Activated T-cell treated with anti-CD3 and anti-CD28 coated beads, Interleukin-2, amount 50 U/mL, for 4 hours (primary cell): ENCODE measurements around the gene TIMD4. TPM values are rescaled to one million over a fixed set of nuclear protein-coding genes. Genes with fewer than 3 reads are reported as not detected.
"Not testable (repeated sequence)": the region's sequence is repeated elsewhere in the genome, so short reads cannot be mapped to it uniquely, and the experiment has no call there.

Source experiments
- ATAC-seq, 2 donors: fragments of 200-7000 bp; cut with Tn5 transposase; one replicate each; pipeline ENCODE4 v1.10.0; 2021
- DNase-seq: peaks from one replicate; pipeline ENCODE4 v3.0.0-alpha.2; 2020
- H3K27me3 Mint-ChIP-seq: one replicate; pipeline ENCODE4 v1.8.0; 2021; ENCODE audit warnings: low read depth, mixed read lengths
- H3K36me3 Mint-ChIP-seq: one replicate; pipeline ENCODE4 v1.8.0; 2022; ENCODE audit warnings: mixed read lengths; ENCODE audit not compliant: insufficient read depth
- H3K4me1 Mint-ChIP-seq: one replicate; pipeline ENCODE4 v1.8.0; 2021; ENCODE audit warnings: low read depth, mixed read lengths
- H3K4me3 Mint-ChIP-seq: one replicate; pipeline ENCODE4 v1.8.0; 2021; ENCODE audit warnings: mild to moderate bottlenecking, moderate library complexity, mixed read lengths
- H3K9me3 Mint-ChIP-seq: one replicate; pipeline ENCODE4 v1.8.0; 2021; ENCODE audit warnings: mixed read lengths
- total RNA-seq, 3 donors: library from RNA; stranded (reverse); gene quantifications; one replicate each; pipeline ENCODE4 v1.2.1, GENCODE V29; 2021

The TIMD4 gene
- 1 to 10 TPM in 2 of 3 donors, under 1 TPM in 1; 0.52 to 1.4 (median 1.2) TPM for total RNA-seq

DNA sequence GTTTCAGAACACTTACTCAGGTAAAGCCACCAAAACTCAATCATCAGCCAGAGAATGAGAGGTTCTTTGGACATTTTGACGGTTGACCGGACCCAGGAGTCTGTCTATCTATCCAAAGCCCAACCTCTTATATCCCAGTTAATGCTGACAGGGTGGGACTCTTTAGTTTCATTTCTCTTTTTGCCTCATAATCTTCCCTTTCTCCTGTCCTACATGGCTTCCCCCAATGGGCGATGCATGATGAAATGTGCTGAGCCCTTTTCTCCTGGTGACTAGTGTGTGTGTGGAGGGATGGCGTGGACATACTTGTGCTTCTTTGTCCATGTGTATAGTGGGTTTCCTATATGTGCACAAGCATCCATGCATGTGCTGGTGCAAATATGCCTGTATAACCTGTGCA is at the start of gene TIMD4:
Gene TIMD4 (minus strand): TSS at position 102 of the 400 bp plus-strand sequence. CDS start 28 bp downstream, at position 74.
- Mint-ChIP-seq H3K4me3 (no peak within 1 kb of the TSS), H3K9me3 (no peaks in the 10 kb centered on the region), H3K27me3 (peaks cover 2% of the 10 kb centered on the region), H3K4me1 (no peaks in the 10 kb centered on the region), H3K36me3 (no peaks in the 10 kb centered on the region)
- ATAC-seq (no peak), DNase-seq (no peak)

DNA sequence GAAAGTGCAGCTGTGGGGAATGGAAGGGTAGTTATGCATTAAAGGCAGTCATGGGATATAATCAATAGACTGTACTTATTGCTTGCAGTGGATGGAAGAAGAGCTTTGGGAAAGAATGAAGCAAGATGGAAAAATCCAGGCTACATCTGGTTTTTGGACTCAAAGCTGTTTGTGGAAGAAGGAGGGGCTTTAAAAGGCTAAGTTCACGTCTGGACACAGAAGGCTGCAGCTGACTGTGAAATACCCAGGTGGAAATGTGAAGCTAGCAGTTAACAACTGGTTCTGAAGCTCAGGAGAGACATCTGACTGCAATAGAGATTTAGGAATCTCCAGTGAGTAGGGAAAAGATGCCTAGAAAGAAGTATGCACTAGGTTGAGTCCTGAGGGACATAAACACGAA is 43.2 kb upstream of the TIMD4 start:
- peaks cover 2% of the 10 kb centered on the region for H3K4me1 Mint-ChIP-seq
- ATAC-seq = no peak

DNA sequence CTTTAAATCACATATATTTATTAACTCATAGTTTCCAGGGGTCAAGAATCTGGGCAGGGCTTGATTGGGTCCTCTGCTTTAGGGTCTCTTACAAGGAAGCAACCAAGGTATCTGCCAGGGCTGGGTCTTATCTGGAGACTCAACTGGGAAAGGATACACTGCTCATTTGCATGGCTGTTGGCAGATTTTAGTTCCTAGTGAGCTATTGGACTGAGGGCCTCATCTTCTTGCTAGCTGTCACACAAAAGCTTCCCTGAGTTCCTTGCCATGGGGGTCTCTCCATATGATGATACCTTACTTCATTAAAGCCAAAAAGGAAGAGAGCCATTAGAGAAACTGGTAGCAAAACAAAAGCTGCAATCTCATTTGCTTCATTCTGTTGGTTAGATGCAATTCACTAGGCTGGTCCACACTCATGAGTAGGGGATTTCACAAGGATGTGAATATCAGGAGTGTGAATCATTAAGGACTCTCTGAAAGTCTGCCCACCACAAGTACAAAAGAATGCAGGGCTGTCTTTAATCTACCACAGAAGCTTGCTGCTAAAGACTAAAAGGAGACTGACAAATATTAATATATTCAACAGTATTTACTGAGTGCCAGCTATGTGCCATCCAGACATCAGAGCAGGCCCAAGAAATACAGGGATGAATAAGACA is 42.0 kb upstream of the TIMD4 start:
- Mint-ChIP-seq H3K4me3 (no peak overlapping the region), H3K9me3 (peaks cover 13% of the 10 kb centered on the region), H3K36me3 (peaks cover 9% of the 10 kb centered on the region), H3K4me1 (peaks cover 2% of the 10 kb centered on the region), H3K27me3 (peaks cover 2% of the 10 kb centered on the region)
- no peak for DNase-seq
- ATAC-seq = peak in 1 of 2 donors; percentile 58

More for the DNA sequence above, 43.2 kb upstream of the TIMD4 start:
- peaks cover 4% of the 10 kb centered on the region for H3K36me3 Mint-ChIP-seq
- no peak for DNase-seq
- H3K4me3 Mint-ChIP-seq = no peak overlapping the region
- H3K27me3 Mint-ChIP-seq = peaks cover 2% of the 10 kb centered on the region
- peaks cover 4% of the 10 kb centered on the region for H3K9me3 Mint-ChIP-seq

- Mint-ChIP-seq H3K27me3 (peaks cover 4% of the 10 kb centered on the region), H3K36me3 (no peaks in the 10 kb centered on the region), H3K4me3 (no peak overlapping the region), H3K9me3 (no peaks in the 10 kb centered on the region), H3K4me1 (no peaks in the 10 kb centered on the region)
- DNase-seq = no peak
- ATAC-seq = no peak
Measured at GRCh38 chr5:156991714-156992113, 28.7 kb upstream of the TIMD4 start.

- peaks cover 4% of the 10 kb centered on the region for H3K27me3 Mint-ChIP-seq
- H3K4me1 Mint-ChIP-seq = no peaks in the 10 kb centered on the region
Measured at GRCh38 chr5:156984064-156984463, 21.0 kb upstream of the TIMD4 start.

GRCh38 chr5:156981481-156981880 is 18.5 kb upstream of the TIMD4 start:
- ATAC-seq (no peak), DNase-seq (no peak)
- H3K9me3 Mint-ChIP-seq = no peaks in the 10 kb centered on the region
- H3K4me3 Mint-ChIP-seq = no peak overlapping the region
- H3K27me3 Mint-ChIP-seq = peaks cover 5% of the 10 kb centered on the region
- no peaks in the 10 kb centered on the region for H3K4me1 Mint-ChIP-seq
- H3K36me3 Mint-ChIP-seq = peaks cover 2% of the 10 kb centered on the region

More at GRCh38 chr5:156984064-156984463, 21.0 kb upstream of the TIMD4 start:
- no peaks in the 10 kb centered on the region for H3K36me3 Mint-ChIP-seq
- no peak for DNase-seq
- H3K9me3 Mint-ChIP-seq = no peaks in the 10 kb centered on the region
- ATAC-seq = no peak
- H3K4me3 Mint-ChIP-seq = no peak overlapping the region

DNA sequence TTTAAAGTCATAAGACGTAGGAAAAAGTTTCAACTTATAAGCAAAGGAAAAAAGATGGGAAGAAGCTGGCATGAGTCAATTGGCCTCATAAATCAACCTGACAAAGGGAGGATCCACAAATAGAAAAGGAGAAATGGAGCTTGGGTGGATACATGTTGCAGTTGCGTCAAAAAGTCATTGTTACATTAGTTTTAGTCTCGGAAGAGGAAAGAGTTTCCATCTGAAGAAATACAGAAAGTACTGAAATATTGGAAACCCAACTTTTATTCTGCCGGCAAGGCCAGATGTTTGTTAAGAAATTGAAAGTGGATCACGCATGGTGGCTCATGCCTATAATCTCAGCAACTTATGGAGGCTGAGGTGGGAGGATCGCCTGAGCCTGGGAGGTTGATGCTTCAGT is 11.3 kb upstream of the TIMD4 start:
- H3K9me3 Mint-ChIP-seq = no peaks in the 10 kb centered on the region

GRCh38 chr5:156971848-156972525 is 9.0 kb upstream of the TIMD4 start:
- no peaks in the 10 kb centered on the region for H3K9me3 Mint-ChIP-seq
- DNase-seq (no peak), ATAC-seq (no peak)
- H3K4me3 Mint-ChIP-seq = no peak overlapping the region
- H3K4me1 Mint-ChIP-seq = no peaks in the 10 kb centered on the region
- H3K36me3 Mint-ChIP-seq = peaks cover 2% of the 10 kb centered on the region
- no peaks in the 10 kb centered on the region for H3K27me3 Mint-ChIP-seq

More for the DNA sequence above, 11.3 kb upstream of the TIMD4 start:
- Mint-ChIP-seq H3K27me3 (peaks cover 3% of the 10 kb centered on the region), H3K4me1 (no peaks in the 10 kb centered on the region), H3K4me3 (no peak overlapping the region), H3K36me3 (peaks cover 4% of the 10 kb centered on the region)
- ATAC-seq = no peak
- no peak for DNase-seq

GRCh38 chr5:156971415-156971814 is 8.4 kb upstream of the TIMD4 start:
- H3K9me3 Mint-ChIP-seq = no peaks in the 10 kb centered on the region
- ATAC-seq (no peak), DNase-seq (no peak)
- peaks cover 2% of the 10 kb centered on the region for H3K36me3 Mint-ChIP-seq
- no peak overlapping the region for H3K4me3 Mint-ChIP-seq
- H3K4me1 Mint-ChIP-seq = no peaks in the 10 kb centered on the region
- H3K27me3 Mint-ChIP-seq = no peaks in the 10 kb centered on the region

DNA sequence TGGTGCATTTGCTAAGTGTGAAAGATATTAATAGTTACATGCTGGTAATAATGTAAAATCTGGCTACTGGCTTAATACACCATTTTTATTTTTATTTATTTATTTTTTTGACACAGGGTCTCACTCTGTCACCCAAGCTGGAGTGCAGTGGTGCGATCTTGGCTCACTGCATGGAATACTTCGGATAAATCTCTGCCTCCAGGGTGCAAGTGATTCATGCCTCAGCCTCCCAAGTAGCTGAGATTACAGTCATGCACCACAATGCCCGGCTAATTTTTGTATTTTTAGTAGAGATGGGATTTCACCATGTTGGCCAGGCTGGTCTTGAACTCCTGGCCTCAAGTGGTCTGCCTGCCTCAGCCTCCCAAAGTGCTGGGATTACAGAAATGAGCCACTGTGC is 4.4 kb upstream of the TIMD4 start:
- DNase-seq, ATAC-seq, H3K27me3 Mint-ChIP-seq, H3K36me3 Mint-ChIP-seq, H3K4me3 Mint-ChIP-seq, H3K4me1 Mint-ChIP-seq, H3K9me3 Mint-ChIP-seq: not testable (repeated sequence)

DNA sequence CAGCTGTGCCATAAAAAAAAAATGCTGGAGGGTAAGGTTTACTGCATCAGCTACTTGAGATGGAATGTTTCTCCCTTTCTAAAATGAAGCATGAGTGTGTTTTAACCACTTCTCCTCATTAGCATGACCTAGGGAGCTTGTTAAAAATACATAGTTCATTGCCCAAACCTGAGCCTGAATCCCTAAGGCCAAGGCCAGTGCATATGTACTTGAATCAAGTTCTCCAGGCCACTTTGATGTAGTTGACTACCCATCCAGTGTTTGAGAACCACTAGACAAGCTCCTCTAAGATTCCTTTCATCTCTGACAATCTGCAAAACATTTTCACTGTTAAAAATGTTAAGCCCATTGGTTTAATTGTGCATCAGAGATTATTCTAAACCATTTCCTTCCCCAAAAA is 6.7 kb downstream of the TIMD4 start:
- Mint-ChIP-seq H3K36me3 (peaks cover under 1% of the 10 kb centered on the region), H3K4me3 (no peak overlapping the region), H3K4me1 (peaks cover 3% of the 10 kb centered on the region), H3K27me3 (peaks cover 2% of the 10 kb centered on the region), H3K9me3 (no peaks in the 10 kb centered on the region)
- DNase-seq (no peak), ATAC-seq (no peak)

DNA sequence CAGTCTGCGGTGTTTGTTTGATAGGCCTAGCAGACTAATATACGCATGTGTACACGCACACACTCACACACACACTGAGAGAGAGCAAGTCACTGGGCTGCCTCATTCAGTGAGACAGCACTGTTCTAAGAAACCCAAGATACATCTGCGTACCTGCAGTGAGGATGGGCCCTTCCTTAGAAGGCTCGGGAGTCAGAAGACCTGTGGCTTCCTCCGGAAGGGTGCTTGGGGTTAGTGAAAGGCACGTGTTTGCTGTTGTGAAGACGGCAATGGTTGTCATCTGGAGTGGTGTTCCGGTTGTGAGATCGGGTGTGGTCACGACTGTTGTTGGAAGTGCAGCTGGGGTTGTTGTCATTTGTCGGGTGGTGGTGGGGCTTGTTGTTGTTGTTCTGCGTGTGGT is 11.7 kb downstream of the TIMD4 start:
- Mint-ChIP-seq H3K36me3 (peaks cover 11% of the 10 kb centered on the region), H3K9me3 (no peaks in the 10 kb centered on the region), H3K4me1 (no peaks in the 10 kb centered on the region), H3K4me3 (no peak overlapping the region), H3K27me3 (no peaks in the 10 kb centered on the region)
- DNase-seq = no peak
- ATAC-seq = no peak

DNA sequence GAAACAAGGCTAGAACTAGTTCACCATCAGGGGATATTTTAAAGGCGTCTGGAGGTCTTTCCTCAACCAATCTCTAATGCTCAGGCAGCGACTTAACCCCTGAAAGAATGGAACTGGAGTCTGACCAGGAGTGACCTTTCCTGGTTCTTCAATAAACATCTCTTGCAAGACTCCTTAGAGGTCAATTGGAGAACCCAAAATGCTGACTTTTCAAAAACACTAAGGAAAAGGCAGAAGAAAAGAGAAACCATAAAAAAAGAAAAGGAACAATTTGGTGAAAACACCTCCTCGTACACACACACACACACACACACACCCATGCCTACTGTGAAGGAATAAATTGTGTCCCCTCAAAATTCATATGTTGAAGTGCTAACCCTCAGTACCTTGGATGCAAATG is 12.3 kb downstream of the TIMD4 start:
- ATAC-seq = no peak
- H3K4me3 Mint-ChIP-seq = no peak overlapping the region

GRCh38 chr5:156949424-156949823 is 13.6 kb downstream of the TIMD4 start:
- H3K36me3 Mint-ChIP-seq = peaks cover 11% of the 10 kb centered on the region
- ATAC-seq = no peak
- no peaks in the 10 kb centered on the region for H3K4me1 Mint-ChIP-seq
- no peaks in the 10 kb centered on the region for H3K9me3 Mint-ChIP-seq
- no peak overlapping the region for H3K4me3 Mint-ChIP-seq
- no peak for DNase-seq
- no peaks in the 10 kb centered on the region for H3K27me3 Mint-ChIP-seq

More for the DNA sequence above, 12.3 kb downstream of the TIMD4 start:
- Mint-ChIP-seq H3K36me3 (peaks cover 11% of the 10 kb centered on the region), H3K4me1 (no peaks in the 10 kb centered on the region), H3K27me3 (no peaks in the 10 kb centered on the region), H3K9me3 (no peaks in the 10 kb centered on the region)
- no peak for DNase-seq

GRCh38 chr5:156947925-156948324 is 15.1 kb downstream of the TIMD4 start:
- H3K9me3 Mint-ChIP-seq = no peaks in the 10 kb centered on the region
- H3K36me3 Mint-ChIP-seq = peaks cover 11% of the 10 kb centered on the region
- no peaks in the 10 kb centered on the region for H3K4me1 Mint-ChIP-seq
- H3K27me3 Mint-ChIP-seq = no peaks in the 10 kb centered on the region
- H3K4me3 Mint-ChIP-seq = no peak overlapping the region
- DNase-seq (no peak), ATAC-seq (no peak)
